Stomach (tissue), 9 donors: Measurements from ENCODE around the gene TBC1D8. TPM values are rescaled to one million over a fixed set of nuclear protein-coding genes. Genes with fewer than 3 reads are reported as not detected.

Experiments used
- DNase-seq, 2 donors: peaks; one replicate each; pipeline versions ENCODE4 v3.0.0 to v3.0.0-alpha.2; 2013 to 2019
- H3K27ac ChIP-seq, 5 donors: fragments of 200-600 bp in 4 of 5; sonication (generic) in 4 of 5; one replicate each; pipeline ENCODE4 v1.5.1; 2013 to 2019; ENCODE audit warnings: mild to moderate bottlenecking in 1 of 5, moderate library complexity in 1 of 5
- H3K27me3 ChIP-seq, 3 donors: fragments of 200-600 bp; sonication (generic); one replicate each; pipeline ENCODE4 v1.5.1; 2017 to 2019; ENCODE audit warnings: mixed run types in 1 of 3
- H3K36me3 ChIP-seq, 4 donors: fragments of 200-600 bp; sonication (generic); 1 replicate in 3 of 4; 2 replicates in 1 of 4; pipeline ENCODE4 v1.5.1; 2016 to 2019
- H3K4me1 ChIP-seq, 4 donors: fragments of 200-600 bp; sonication (generic); one replicate each; pipeline ENCODE4 v1.5.1; 2016 to 2019
- H3K4me3 ChIP-seq, 4 donors: fragments of 200-600 bp; sonication (generic) in 3 of 4; one replicate each; pipeline ENCODE4 v1.5.1; 2016 to 2019; ENCODE audit warnings: mild to moderate bottlenecking in 1 of 4
- H3K9me3 ChIP-seq, 4 donors: fragments of 200-600 bp; sonication (generic); one replicate each; pipeline ENCODE4 v1.5.1; 2016 to 2019
- EP300 ChIP-seq: sonication (generic); formaldehyde crosslinking; IDR thresholded peaks from one replicate; pipeline ENCODE4 v1.6.1; 2017; ENCODE audit warnings: antibody characterized with exemption
- POLR2A ChIP-seq, 4 donors: fragments of 450-650 bp; IDR thresholded peaks; one replicate each; pipeline ENCODE4 v1.6.1; 2016; ENCODE audit warnings: antibody characterized with exemption in 4 of 4, control low read depth in 2 of 4, mild to moderate bottlenecking in 1 of 4, moderate library complexity in 1 of 4
- POLR2AphosphoS5 ChIP-seq, 3 donors: sonication (generic); formaldehyde crosslinking; IDR thresholded peaks; one replicate each; pipeline ENCODE4 v1.6.1; 2016; ENCODE audit warnings: antibody characterized with exemption in 3 of 3
- WGBS, 5 donors: extraction: QIAGEN DNeasy Blood & Tissue Kit in 3 of 5; methylation state at CpG; one replicate each; pipeline versions ENCODE4 v1.1.5 to v1.1.7; 2013 to 2018; 5-methylcytosine and 5-hydroxymethylcytosine counted together
- intact Hi-C: fragments of 100-400 bp; cut with DNase I; formaldehyde crosslinking; loops from one replicate; pipeline ENCODE4 v1.15.1; 2023; ENCODE audit warnings: low total_unique reads
- polyA plus RNA-seq, 3 donors: library from polyadenylated mRNA; stranded (reverse); fragments of 200-250 nt; gene quantifications; one replicate each; pipeline ENCODE4 v1.2.3, GENCODE V29; 2013
- total RNA-seq, 5 donors: library from RNA; depleted of rRNA; stranded (reverse); fragments of >200 nt; gene quantifications; one replicate each; pipeline versions ENCODE4 v1.1.0 to v1.2.3, GENCODE V29; 2014 to 2016
- TF ChIP-seq, protein P1 (sequence below), 7 experiments: fragments of 450-650 bp in 4 of 7; fragments of 200-600 bp in 3 of 7; sonication (generic) in 3 of 7; IDR thresholded peaks; one replicate each; pipeline ENCODE4 v1.5.1; 2016 to 2019; ENCODE audit warnings: antibody characterized with exemption in 7 of 7, control low read depth in 2 of 7, mild to moderate bottlenecking in 1 of 7
- donor health status: healthy with polysubstance abuse.
- donor health status: Bipolar disorder and iron deficiency.
- donor health status: healthy.

Gene TBC1D8
- total and polyA plus RNA-seq, 8 donors: 9.9 to 179 (median 74.9) TPM

DNA sequence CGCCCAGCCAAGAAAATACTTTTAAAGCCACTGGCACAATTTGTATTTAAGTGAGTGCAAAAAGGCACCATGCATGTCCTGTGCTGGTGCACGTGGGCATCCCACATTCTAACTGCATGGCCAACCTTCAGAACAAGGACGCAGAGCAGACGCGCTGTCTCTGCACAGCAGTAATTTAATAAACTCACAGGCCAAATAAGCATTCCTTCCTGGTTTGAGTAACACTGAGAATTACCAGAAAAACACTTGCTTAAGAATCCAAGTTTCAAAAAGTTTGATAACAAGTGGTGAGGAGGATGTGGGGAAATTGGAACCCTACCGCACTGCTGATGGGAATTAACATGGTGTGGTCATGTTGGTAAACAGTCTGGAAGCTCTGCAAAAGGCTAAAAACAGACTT, 110.4 kb downstream of the TBC1D8 start:
- no peak for DNase-seq
- Histone ChIP-seq H3K4me3 (no peak overlapping the region), H3K4me1 (peaks cover 0 to 27% (median 5%) of the 10 kb centered on the region in 4 donors), H3K9me3 (no peaks in the 10 kb centered on the region), H3K27me3 (no peaks in the 10 kb centered on the region), H3K36me3 (peaks cover 38 to 55% (median 48%) of the 10 kb centered on the region in 4 donors), H3K27ac (peak overlapping the region in 2 of 5 donors; percentile 34 to 43)
- 82 to 94% (median 93%) methylated on average over 6 of the region's 6 CpGs for WGBS, 5 donors
- TF ChIP-seq, protein P1, sequence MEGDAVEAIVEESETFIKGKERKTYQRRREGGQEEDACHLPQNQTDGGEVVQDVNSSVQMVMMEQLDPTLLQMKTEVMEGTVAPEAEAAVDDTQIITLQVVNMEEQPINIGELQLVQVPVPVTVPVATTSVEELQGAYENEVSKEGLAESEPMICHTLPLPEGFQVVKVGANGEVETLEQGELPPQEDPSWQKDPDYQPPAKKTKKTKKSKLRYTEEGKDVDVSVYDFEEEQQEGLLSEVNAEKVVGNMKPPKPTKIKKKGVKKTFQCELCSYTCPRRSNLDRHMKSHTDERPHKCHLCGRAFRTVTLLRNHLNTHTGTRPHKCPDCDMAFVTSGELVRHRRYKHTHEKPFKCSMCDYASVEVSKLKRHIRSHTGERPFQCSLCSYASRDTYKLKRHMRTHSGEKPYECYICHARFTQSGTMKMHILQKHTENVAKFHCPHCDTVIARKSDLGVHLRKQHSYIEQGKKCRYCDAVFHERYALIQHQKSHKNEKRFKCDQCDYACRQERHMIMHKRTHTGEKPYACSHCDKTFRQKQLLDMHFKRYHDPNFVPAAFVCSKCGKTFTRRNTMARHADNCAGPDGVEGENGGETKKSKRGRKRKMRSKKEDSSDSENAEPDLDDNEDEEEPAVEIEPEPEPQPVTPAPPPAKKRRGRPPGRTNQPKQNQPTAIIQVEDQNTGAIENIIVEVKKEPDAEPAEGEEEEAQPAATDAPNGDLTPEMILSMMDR (IDR thresholded peaks at IDR 0.05): no peak
- TF ChIP-seq EP300: no peak
- TF ChIP-seq POLR2AphosphoS5 (IDR thresholded peaks at IDR 0.05): no peak
- TF ChIP-seq POLR2A (IDR thresholded peaks at IDR 0.05): no peak
- intact Hi-C loops: no loop called here

DNA sequence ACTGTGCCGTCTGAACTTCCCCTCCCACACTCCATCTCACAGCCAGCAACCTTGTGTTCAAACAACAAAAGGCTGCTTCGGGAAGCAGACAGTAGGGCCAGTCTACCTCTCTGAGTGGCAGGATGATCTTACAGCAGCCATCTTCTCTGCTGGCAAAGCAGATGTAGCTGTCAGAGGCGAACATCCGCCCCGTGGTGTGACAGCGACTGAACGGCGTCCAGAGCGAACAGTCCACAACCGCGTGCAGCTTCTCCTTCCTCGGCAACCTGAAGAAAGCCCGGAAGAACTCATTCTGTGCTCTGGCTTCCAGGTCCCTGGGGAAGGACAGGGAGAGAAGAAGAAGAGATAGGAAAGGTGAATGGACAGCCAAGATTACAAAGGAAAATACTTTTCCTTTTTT, 111.1 kb downstream of the TBC1D8 start:
- 85 to 91% (median 89%) methylated on average over 13 of the region's 13 CpGs for WGBS, 5 donors
- peak overlapping the region in 1 of 5 donors; percentile 34 for H3K27ac ChIP-seq
- H3K36me3 ChIP-seq: peaks cover 45 to 55% (median 53%) of the 10 kb centered on the region in 4 donors

DNA sequence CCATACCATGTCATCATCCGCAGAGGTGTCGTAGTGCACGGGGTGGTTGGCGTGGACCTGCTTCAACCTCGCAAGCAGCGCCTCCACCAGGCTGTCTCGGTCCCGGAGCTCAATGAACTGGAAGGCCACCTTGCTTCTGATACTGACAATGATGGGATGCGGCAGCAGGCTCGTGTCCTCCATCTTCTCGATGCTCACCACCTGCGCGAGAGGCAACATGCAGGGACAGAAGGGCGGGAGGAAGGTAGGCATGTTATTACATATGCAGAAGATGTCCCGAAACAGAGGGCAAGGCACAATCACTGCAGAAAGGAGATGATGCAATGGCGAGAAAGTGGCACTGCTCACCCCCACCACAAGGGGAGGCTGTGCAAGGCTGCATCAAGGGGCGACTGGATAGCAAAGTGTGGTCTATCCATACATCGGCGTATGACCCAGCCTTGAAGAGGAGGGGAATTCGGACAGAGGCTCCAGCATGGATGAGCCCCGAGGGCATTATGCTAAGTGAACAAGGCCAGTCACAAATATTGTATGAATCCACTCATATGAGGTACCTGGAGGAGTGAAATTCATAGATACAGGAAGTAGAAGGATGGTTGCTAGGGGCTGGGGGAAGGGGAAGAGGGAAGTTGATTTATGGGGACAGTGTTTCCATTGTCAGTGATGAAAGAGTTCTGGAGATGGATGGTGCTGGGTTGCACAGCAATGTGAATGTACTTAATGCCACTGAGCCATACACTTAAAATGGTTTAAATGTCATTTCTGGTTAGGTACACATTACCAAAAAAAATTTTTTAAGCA, 112.5 kb downstream of the TBC1D8 start:
- Histone ChIP-seq H3K27me3 (no peaks in the 10 kb centered on the region), H3K9me3 (no peaks in the 10 kb centered on the region), H3K4me1 (peaks cover 0 to 25% (median 2%) of the 10 kb centered on the region in 4 donors), H3K4me3 (no peak overlapping the region), H3K27ac (no peak overlapping the region), H3K36me3 (peaks cover 58 to 68% (median 67%) of the 10 kb centered on the region in 4 donors)
- TF ChIP-seq POLR2A (IDR thresholded peaks at IDR 0.05) (no peak), EP300 (no peak), POLR2AphosphoS5 (IDR thresholded peaks at IDR 0.05) (peak in 1 of 3 donors; percentile 21)
- TF ChIP-seq, protein P1 (IDR thresholded peaks at IDR 0.05): peak in 5 of 7 experiments; percentile 37 to 57 (median 45)
- intact Hi-C loops: loop anchor here (5.0 kb wide), 1 partner anchor 114 kb away; the partner anchor contains the start of gene TBC1D8
- WGBS, 5 donors: 84 to 88% (median 87%) methylated on average over 21 of the region's 21 CpGs
- peak in 1 of 2 donors; percentile 28 for DNase-seq

More for the DNA sequence above, 111.1 kb downstream of the TBC1D8 start:
- intact Hi-C loops: no loop called here
- no peak for DNase-seq
- no peak overlapping the region for H3K4me3 ChIP-seq
- H3K9me3 ChIP-seq: no peaks in the 10 kb centered on the region
- no peaks in the 10 kb centered on the region for H3K27me3 ChIP-seq
- H3K4me1 ChIP-seq: peaks cover 0 to 27% (median 5%) of the 10 kb centered on the region in 4 donors
- TF ChIP-seq EP300 (no peak), POLR2A (IDR thresholded peaks at IDR 0.05) (no peak), POLR2AphosphoS5 (IDR thresholded peaks at IDR 0.05) (no peak)
- TF ChIP-seq, protein P1 (IDR thresholded peaks at IDR 0.05): no peak

DNA sequence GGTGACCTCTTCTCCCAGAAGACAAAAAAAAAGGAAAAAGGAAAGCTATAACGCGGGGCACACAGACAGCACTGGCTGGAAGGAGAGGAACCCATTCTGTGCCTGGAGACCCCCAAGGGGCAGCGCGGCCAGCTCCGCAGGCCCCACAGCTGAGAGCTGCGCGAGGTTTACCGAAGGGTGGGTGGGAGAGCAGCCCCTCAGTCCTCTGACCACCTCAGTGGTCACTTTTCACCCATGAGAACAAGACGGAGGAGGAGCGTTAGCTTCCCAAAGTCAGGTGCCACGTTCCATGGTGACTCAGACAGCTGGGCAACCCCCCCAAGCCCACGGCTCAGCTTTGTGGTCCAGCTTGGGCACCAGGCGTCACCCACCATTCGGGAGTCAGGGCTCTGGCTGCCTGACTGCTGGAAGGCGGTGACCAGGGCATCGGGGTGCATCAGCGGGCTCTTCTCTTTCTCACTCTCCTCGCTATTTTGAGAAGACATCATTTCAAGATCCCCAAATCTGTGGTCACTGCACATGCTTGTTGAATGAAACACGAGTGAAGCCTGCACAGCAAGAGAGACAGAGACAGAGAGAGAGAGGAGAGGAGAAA, 113.9 kb downstream of the TBC1D8 start:
- Histone ChIP-seq H3K36me3 (peaks cover 71 to 82% (median 81%) of the 10 kb centered on the region in 4 donors), H3K27me3 (no peaks in the 10 kb centered on the region), H3K4me1 (peaks cover 0 to 11% (median 0%) of the 10 kb centered on the region in 4 donors), H3K9me3 (no peaks in the 10 kb centered on the region), H3K4me3 (no peak overlapping the region), H3K27ac (no peak overlapping the region)
- WGBS, 5 donors: 89 to 92% (median 89%) methylated on average over 18 to 19 of the region's 19 CpGs
- DNase-seq: no peak
- TF ChIP-seq POLR2A (IDR thresholded peaks at IDR 0.05) (no peak), EP300 (no peak)
- intact Hi-C loops: loop anchor here (5.0 kb wide), 1 partner anchor 115 kb away; the partner anchor contains the start of gene TBC1D8
